ENCODE results near the gene U2SURP. TPM values are rescaled to one million over a fixed set of nuclear protein-coding genes. Genes with fewer than 3 reads are reported as not detected.
"Not testable (repeated sequence)": the region's sequence is repeated elsewhere in the genome, so short reads cannot be mapped to it uniquely, and the experiment has no call there.

The U2SURP gene
- total RNA-seq, 1 donor = 236 TPM

DNA sequence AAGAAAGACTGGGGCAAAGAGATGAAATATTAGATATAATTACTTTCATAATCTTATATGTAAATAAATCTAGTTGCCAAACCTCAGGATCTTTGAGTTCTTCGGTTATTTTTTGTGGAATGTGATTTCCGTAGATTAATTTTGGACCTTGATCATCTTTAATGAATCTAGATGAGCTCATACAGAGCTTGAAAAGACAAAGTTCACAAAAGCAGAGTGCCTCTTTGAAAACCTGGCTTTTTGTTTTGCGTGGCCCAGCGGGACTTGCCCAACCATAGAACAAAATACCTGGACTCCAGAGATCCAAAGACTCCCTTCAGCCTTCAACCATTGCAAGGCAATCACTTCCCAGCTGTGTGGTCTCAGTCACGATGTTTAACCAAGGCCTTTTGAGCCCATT is 63.4 kb downstream of the U2SURP start:
- Histone ChIP-seq H3K4me1 (ENCODE audit: insufficient read depth, low read length) (no peaks in the 10 kb centered on the region), H3K27me3 (ENCODE audit: insufficient read depth, low read length) (no peaks in the 10 kb centered on the region)

DNA sequence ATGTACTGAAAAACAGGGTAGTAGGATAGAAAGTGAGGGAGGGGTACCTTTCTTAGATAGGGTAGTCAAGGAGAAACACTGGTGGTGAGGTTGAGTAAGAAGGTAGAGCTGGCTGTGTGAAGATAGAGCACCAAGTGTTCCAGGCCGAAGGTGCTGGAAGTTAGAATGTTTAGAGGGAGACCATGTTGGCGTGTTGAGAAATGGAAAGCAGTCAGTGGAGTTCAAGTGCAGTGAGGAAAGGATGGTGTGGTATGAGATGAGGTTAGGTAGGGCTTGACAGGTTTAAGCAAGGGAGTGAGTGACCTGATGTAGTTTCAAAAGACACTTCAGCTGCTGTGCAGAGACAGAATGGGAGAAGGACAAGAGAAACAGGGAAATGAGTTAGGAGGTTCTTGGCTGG is 64.0 kb downstream of the U2SURP start:
- H3K9me3 ChIP-seq (ENCODE audit: low read depth, low read length) = no peaks in the 10 kb centered on the region
- H3K27me3 ChIP-seq (ENCODE audit: insufficient read depth, low read length) = no peaks in the 10 kb centered on the region
- no peaks in the 10 kb centered on the region for H3K4me1 ChIP-seq (ENCODE audit: insufficient read depth, low read length)
- no peak overlapping the region for H3K4me3 ChIP-seq (ENCODE audit: low read length)

More for the DNA sequence above, 63.4 kb downstream of the U2SURP start:
- no peak overlapping the region for H3K4me3 ChIP-seq (ENCODE audit: low read length)
- no peaks in the 10 kb centered on the region for H3K9me3 ChIP-seq (ENCODE audit: low read depth, low read length)

DNA sequence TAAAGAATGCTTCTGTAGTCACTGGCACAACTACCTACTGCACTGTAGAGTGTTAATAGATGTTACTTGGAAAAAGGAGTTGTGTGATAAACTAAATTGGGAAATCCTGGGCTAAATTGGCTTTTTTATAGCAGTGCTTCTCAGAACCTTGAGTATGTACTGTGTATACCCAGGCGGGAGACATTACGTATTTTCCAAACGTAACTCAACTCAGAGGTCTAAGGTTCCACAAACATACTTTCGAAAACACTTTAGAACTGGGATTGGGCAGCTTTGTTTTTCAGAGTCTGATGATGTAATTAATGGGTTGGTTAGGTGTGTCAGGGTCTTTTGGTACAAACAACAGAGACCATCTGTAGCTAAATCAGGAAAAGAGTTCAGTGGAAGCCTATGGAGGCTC is 64.7 kb downstream of the U2SURP start:
- Histone ChIP-seq H3K4me1 (ENCODE audit: insufficient read depth, low read length) (no peaks in the 10 kb centered on the region), H3K9me3 (ENCODE audit: low read depth, low read length) (no peaks in the 10 kb centered on the region), H3K27me3 (ENCODE audit: insufficient read depth, low read length) (no peaks in the 10 kb centered on the region), H3K4me3 (ENCODE audit: low read length) (no peak overlapping the region)

DNA sequence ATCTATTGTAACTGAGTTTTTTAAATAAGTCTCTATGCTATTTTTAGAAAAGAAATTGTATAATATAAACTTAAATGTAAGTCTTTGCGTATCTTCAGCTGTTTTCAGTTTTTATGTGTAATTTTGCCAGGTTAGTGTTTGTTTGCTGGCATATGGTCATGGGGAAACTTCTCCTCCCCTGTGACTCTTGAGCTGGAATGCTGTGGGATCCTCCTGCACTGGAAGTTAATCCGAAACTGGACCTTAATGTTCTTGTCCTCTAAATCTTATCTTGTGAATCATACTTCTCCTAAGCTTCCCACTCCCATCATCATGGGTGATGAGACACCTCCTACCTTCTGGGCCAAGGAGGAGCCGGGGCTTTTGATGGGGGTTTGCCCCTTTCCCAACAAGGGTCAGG is 65.8 kb downstream of the U2SURP start:
- Histone ChIP-seq H3K4me1 (ENCODE audit: insufficient read depth, low read length) (no peaks in the 10 kb centered on the region), H3K27me3 (ENCODE audit: insufficient read depth, low read length) (no peaks in the 10 kb centered on the region), H3K4me3 (ENCODE audit: low read length) (no peak overlapping the region), H3K9me3 (ENCODE audit: low read depth, low read length) (no peaks in the 10 kb centered on the region)

DNA sequence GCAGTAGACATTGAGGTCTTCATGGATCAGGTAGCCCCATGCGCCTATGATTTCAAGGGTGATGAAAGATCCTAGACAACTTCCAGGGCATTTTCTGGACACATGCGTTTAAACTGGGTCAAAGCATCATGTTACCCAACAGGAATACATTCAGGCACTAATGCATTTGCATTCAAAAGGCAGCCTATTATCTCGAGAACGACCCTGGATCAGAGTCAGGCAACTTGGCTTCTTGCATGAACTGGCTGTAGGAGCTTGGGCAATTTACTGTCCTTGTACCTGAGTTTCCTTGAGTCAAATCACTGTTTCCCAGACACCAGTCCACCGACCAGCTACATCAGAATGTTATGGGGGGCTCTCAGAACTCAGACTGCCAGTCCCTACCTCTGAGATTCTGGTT is 66.7 kb downstream of the U2SURP start:
- Histone ChIP-seq H3K4me1 (ENCODE audit: insufficient read depth, low read length) (no peaks in the 10 kb centered on the region), H3K4me3 (ENCODE audit: low read length) (no peak overlapping the region), H3K9me3 (ENCODE audit: low read depth, low read length) (no peaks in the 10 kb centered on the region), H3K27me3 (ENCODE audit: insufficient read depth, low read length) (no peaks in the 10 kb centered on the region)

DNA sequence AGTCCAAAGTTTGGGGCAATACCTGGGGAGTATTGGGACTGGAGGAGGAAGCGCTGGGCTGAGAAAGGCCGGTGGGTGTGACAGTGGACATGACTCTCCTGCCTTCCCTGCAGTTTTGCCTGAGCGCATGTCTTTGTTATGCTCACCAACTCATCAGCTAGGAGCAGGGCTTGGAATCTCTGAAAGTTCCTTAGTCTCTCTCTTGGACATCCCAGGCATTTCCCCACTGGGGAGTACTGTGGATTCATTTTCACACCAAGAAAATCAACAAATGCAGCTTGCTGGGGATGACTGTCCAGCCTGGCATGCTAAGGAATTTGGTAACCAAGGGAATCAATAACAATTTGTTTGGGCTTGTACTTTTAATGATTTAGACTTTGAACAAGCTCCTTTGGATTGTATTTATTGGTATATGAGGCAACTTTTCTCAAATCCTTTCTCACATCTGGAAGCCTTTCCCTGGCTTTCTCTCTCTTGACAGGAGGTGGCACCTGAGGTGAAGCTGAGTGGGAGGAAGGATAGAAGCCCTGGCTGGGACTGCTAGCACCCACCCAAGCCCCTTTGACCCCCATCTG is 69.7 kb downstream of the U2SURP start:
- no peak overlapping the region for H3K4me3 ChIP-seq (ENCODE audit: low read length)
- no peaks in the 10 kb centered on the region for H3K4me1 ChIP-seq (ENCODE audit: insufficient read depth, low read length)
- no peaks in the 10 kb centered on the region for H3K27me3 ChIP-seq (ENCODE audit: insufficient read depth, low read length)
- H3K9me3 ChIP-seq (ENCODE audit: low read depth, low read length) = no peaks in the 10 kb centered on the region

DNA sequence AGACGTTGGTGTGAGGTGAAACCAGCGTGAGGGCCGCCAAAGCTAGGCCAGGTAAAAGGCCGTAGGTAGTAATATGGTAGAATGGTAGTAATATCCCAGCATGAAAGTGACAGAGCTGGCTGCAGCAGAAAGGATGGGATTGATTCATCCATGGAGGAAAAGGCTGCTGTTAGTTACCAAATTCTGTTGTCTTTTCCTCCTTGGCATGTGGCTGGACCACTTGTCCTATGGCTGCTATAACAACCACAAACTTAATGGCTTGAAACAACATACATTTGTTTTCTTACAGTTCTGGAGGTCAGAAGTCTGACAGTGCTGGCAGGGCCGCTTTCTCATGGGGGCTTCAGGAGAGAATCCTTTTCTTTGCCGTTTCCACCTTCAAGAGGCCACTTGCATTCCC is 70.4 kb downstream of the U2SURP start:
- Histone ChIP-seq H3K27me3 (ENCODE audit: insufficient read depth, low read length) (no peaks in the 10 kb centered on the region), H3K4me1 (ENCODE audit: insufficient read depth, low read length) (no peaks in the 10 kb centered on the region), H3K9me3 (ENCODE audit: low read depth, low read length) (no peaks in the 10 kb centered on the region), H3K4me3 (ENCODE audit: low read length) (no peak overlapping the region)

DNA sequence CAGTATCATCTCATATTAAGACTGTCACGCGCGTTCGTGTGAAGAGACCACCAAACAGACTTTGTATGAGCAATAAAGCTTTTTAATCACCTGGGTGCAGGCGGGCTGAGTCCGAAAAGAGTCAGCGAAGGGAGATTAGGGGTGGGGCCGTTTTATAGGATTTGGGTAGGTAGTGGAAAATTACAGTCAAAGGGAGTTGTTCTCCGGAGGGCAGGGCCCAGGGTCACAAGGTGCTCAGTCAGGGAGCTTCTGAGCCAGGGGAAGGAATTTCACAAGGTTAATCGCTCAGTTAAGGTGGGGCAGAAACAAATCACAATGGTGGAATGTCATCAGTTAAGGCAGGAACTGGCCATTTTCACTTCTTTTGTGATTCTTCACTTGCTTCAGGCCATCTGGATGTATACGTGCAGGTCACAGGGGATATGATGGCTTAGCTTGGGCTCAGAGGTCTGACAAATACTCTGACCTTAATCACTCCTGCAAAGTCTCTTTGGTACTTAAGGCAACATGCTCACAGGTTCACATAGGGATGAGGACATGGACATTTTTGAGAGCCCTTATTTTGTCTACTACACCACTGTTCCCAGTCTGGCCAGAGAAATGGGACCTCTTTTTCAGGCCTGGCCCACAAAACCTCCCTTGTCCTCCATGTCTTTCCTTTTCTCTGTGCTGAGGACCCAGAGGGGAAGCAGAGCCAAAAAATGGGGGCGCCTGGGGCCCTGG is 71.1 kb downstream of the U2SURP start:
- not testable (repeated sequence) for H3K27me3 ChIP-seq (ENCODE audit: insufficient read depth, low read length); H3K4me3 ChIP-seq (ENCODE audit: low read length); H3K4me1 ChIP-seq (ENCODE audit: insufficient read depth, low read length); H3K9me3 ChIP-seq (ENCODE audit: low read depth, low read length)

DNA sequence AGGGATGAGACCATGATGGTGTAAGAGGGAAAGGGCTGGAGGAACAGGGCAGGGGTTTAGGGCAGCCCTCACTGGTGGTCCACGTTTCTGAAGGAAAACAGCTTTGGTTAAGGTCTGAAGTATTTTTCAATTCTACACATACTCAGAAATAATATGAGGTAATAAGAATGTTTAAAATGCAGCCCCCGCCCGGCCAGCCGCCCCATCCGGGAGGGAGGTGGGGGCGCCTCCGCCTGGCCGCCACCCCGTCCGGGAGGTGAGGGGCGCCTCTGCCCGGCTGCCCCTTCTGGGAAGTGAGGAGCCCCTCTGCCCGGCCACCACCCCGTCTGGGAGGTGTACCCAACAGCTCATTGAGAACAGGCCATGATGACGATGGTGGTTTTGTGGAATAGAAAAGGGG is 72.2 kb downstream of the U2SURP start:
- H3K27me3 ChIP-seq (ENCODE audit: insufficient read depth, low read length); H3K4me3 ChIP-seq (ENCODE audit: low read length); H3K4me1 ChIP-seq (ENCODE audit: insufficient read depth, low read length); H3K9me3 ChIP-seq (ENCODE audit: low read depth, low read length): not testable (repeated sequence)

DNA sequence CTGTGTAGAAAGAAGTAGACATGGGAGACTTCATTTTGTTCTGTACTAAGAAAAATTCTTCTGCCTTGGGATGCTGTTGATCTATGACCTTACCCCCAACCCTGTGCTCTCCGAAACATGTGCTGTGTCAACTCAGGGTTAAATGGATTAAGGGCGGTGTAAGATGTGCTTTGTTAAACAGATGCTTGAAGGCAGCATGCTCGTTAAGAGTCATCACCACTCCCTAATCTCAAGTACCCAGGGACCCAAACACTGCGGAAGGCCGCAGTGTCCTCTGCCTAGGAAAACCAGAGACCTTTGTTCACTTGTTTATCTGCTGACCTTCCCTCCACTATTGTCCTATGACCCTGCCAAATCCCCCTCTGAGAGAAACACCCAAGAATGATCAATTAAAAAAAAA is 72.6 kb downstream of the U2SURP start:
- not testable (repeated sequence) for H3K9me3 ChIP-seq (ENCODE audit: low read depth, low read length); H3K4me3 ChIP-seq (ENCODE audit: low read length); H3K4me1 ChIP-seq (ENCODE audit: insufficient read depth, low read length); H3K27me3 ChIP-seq (ENCODE audit: insufficient read depth, low read length)

DNA sequence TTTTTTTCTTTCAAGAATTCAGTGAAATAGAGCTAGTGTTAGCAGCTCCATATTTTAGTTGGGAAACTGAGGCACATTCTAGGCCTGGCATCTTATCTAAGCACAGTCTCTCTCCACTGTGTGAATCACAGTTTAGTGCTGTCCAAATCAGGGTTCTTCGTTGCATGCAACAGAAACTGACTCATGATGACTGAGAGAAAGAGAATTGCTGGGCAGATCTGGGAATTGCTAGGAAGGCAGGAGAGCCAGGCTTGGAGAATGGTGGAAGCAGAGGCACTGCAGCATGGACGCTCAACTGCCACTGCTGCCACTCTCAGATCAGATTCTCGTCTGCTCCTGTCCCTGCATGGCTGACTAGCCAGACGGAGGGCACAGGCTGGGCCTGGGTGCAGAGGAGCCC is 77.5 kb downstream of the U2SURP start:
- Histone ChIP-seq H3K27me3 (ENCODE audit: insufficient read depth, low read length) (no peaks in the 10 kb centered on the region), H3K9me3 (ENCODE audit: low read depth, low read length) (no peaks in the 10 kb centered on the region), H3K4me1 (ENCODE audit: insufficient read depth, low read length) (peaks cover 13% of the 10 kb centered on the region), H3K4me3 (ENCODE audit: low read length) (no peak overlapping the region)

DNA sequence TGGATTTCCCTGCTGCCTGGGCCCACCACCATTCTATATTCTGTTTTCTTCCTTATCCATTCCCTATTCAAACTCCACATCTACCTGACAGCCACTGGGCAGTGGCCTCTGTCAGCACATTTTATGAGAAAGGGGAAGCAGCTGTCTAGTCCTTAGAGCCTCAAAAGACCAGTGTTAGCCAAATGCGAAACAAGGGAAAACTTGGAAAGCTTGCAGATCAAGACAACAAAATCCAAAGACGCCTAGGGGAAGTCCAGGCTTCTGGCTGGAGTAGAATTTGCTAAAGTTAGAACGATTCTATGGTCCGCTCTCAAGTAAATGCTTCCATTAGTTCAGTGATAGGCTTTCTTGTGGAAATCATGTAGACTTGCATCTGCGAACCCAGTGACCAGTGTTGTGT is 78.8 kb downstream of the U2SURP start:
- Histone ChIP-seq H3K4me1 (ENCODE audit: insufficient read depth, low read length) (peaks cover 19% of the 10 kb centered on the region), H3K27me3 (ENCODE audit: insufficient read depth, low read length) (no peaks in the 10 kb centered on the region), H3K9me3 (ENCODE audit: low read depth, low read length) (no peaks in the 10 kb centered on the region), H3K4me3 (ENCODE audit: low read length) (no peak overlapping the region)

DNA sequence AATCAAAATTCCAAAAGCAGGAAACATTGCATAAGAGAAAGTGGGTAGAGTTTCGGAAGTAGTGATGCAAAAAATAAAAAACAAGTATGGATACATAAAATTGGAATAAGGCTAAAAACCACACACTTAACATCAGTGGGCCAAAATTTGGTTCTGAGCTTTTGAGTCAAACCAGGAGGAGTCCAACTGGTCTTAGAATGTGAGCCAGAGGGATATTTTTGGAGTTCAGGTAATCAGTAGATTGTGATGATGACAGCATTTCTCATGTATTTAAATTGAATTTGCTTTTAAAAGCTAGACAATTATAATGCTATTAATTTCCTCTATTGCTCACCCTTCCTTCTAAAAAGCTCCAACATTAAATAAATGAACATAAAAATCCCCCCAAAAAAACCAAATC is 80.0 kb downstream of the U2SURP start:
- Histone ChIP-seq H3K27me3 (ENCODE audit: insufficient read depth, low read length) (no peaks in the 10 kb centered on the region), H3K9me3 (ENCODE audit: low read depth, low read length) (no peaks in the 10 kb centered on the region), H3K4me1 (ENCODE audit: insufficient read depth, low read length) (peaks cover 19% of the 10 kb centered on the region), H3K4me3 (ENCODE audit: low read length) (no peak overlapping the region)

DNA sequence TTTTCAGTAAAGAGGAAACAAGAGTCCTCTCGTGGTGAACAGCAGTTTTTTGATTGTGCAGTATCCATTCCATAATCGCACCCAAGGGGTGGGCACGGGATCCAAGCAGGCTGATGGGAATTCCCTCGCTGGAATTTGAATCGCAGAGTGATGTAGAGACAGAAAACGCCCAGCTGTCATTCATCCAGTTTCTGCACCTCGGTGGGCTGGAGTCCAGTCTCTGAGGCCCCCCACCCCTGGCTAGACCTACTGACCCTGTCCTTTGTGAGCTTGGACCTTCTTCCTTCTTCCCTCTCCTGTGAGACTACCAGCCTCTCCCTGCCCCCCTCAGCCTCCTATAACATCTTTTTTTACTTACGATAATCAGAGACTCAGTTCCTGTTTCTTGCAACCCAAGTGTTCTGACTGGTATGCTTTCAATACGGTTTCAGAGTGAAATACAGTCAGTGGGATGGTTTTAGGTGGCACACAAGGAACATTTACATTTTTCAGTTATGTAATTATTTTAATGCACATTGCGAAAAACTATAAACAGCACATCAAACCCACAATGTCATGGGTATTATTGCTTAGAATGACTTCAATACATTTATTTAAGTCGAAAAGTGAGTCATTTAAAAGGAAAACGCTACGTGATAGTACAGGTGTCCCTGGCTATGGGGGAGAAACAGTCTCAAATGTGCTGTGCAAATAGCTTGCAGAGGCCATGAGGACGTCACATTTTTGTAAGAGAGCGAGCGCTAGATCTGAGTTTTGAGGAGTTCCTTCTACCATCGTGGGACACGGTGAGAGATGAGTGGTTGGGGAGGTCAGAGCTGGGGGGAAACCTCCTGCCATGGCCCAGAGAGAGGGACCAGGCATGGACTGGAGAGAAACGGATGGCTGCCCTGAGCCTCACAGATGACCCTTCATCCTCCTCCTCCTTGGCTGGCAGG is 80.7 kb downstream of the U2SURP start:
- Histone ChIP-seq H3K9me3 (ENCODE audit: low read depth, low read length) (no peaks in the 10 kb centered on the region), H3K4me3 (ENCODE audit: low read length) (no peak overlapping the region), H3K27me3 (ENCODE audit: insufficient read depth, low read length) (no peaks in the 10 kb centered on the region), H3K4me1 (ENCODE audit: insufficient read depth, low read length) (peaks cover 19% of the 10 kb centered on the region)

DNA sequence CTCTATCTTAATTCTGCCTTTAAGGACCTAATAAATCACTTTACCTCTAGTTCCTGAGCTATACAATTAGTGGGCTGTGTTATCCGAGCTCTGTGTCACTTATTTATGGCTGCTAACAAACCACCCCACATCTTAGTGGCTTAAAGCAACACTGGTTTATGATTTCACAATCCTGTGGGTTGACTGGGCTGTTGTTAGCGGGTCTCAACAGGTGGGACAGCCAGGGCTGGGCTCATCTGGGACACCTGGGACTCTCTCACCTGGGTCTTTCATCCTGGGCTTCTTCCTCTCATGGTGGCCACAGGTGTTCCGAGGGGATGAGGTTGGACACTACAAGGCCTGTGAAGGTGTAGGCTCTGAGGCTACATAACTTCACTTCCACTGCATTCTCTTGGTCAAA is 82.4 kb downstream of the U2SURP start:
- Histone ChIP-seq H3K4me1 (ENCODE audit: insufficient read depth, low read length) (peaks cover 19% of the 10 kb centered on the region), H3K9me3 (ENCODE audit: low read depth, low read length) (no peaks in the 10 kb centered on the region), H3K4me3 (ENCODE audit: low read length) (no peak overlapping the region), H3K27me3 (ENCODE audit: insufficient read depth, low read length) (no peaks in the 10 kb centered on the region)
